ENCODE measurements around the gene CRLF2.
"Not testable (repeated sequence)": the region's sequence is repeated elsewhere in the genome, so short reads cannot be mapped to it uniquely, and the experiment has no call there.

CRLF2 gene

DNA sequence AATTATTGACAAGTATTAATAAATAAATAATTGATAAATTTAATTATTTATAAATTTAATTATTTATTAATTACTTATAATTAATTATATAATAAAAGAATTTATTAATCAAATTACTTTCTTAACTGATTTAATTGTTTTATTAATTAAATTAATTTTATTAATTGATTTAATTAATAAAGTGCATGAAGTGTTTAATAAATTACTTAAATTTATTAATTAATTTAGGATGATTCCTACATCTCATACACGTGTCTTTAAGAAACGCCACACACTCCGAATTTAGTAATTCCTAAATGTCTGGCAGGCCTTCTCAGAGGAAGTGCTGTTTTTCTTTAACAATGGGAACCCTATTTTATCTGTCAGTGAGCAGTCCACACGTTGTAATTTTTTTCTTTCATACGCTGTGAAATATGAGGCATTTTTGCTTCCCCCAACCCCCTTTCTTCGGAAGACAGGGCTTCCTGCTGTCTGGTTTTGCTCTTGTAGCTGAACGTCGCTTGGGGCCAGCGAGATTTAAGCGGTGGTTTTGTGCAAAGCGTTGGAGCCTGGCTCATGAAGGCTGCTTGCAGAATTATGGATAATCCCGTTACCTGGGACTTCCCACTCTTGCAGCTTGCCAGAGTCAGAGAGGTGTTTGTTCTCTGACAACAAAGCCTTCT, 46.8 kb downstream of the CRLF2 start:
- DNase-seq: no peak

- no peak for DNase-seq
Observed at GRCh38 chrX:1164322-1165288, 47.8 kb downstream of the CRLF2 start.

DNA sequence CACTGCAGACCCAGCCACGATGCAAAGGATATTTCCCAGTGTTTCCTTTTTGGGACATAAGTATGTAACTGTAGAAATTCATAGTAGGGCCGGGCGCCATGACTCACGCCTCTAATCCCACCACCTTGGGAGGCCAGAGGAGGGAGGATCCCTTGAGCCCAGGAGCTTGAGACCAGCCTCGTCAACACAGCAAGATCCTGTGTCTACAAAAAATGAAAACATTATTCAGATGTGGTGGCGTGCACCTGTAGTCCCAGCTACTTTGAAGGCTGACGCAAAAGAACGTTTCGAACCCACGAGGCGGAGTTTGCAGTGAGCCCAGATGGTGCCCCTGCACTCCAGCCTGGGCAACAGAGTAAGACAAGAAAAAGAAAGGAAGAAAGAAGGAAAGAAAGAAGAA, 49.2 kb downstream of the CRLF2 start:
- DNase-seq: no peak

DNA sequence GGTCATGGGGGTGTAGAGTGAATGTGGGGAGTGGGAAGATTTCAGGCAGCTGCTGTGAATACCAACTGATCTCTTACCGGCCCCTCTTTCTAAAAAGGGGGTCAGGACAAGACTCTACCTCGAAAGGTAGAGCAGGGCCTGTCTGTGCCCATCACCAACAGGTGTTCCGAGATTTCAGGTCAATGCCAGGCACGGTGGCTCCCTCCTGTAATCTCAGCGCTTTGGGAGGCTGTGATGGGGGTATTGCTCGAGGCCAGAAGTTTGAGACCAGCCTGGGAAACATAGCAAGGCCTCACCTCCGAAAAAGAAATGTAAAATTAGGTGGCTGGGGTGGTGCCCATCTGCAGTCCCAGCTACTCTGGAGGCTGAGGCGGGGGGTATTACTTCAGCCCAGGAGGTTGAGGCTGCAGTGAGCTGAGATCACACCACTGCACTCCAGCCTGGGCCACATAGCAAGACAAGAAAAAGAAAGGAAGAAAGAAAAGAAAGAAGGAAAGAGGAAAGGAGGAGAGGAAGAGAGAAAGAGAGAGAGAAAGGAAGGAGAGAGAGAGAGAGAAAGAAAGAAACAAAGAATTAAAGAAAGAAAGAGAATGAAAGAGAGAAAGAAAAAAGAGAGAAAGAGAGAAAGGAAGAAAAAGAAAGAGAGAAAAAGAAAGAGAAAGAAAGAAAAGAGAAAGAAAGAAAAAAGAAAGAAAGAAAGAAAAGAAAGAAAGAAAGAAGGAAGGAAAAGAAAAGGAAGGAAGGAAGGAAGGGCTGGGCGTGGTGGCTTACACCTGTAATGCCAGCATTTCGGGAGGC, 50.1 kb downstream of the CRLF2 start:
- no peak for DNase-seq

DNA sequence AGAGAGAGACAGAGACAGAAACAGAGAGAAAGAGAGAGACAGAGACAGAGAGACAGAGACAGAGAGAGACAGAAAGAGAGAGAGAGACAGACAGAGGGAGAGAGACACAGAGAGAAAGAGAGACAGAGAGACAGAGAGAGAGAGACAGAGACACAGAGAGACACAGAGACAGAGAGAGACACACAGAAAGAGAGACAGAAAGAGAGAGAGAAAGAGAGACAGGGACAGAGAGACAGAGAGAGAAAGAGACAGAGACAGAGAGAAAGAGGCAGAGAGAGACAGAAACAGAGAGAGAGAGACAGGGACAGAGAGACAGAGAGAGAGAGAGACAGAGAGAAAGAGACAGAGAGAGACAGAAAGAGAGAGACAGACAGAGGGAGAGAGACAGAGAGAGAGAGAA, 52.9 kb downstream of the CRLF2 start:
- DNase-seq: no peak

GRCh38 chrX:1156681-1157455, 55.6 kb downstream of the CRLF2 start:
- not testable (repeated sequence) for DNase-seq

- DNase-seq: no peak
Observed at GRCh38 chrX:1153940-1154339, 58.5 kb downstream of the CRLF2 start.

DNA sequence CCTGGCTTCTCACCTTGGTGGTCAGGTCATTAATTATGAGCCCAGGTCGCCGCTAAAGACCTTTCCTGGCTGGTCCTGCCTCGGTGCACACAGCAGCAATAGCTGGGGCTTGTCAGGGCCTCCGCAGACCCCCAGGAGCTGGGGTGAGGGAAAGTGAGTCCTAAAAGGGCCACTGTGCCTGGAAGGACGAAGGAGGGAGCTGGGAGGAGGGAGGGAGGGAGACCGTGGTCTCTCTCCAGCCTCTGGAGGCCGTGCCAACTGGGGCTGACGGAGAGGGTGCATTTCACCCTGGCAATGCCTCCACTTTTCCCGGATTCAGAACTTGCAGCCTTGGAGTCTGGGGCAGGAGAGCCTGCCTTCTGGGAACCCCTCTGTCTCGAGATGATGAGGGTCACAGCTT, 60.4 kb downstream of the CRLF2 start:
- no peak for DNase-seq

DNA sequence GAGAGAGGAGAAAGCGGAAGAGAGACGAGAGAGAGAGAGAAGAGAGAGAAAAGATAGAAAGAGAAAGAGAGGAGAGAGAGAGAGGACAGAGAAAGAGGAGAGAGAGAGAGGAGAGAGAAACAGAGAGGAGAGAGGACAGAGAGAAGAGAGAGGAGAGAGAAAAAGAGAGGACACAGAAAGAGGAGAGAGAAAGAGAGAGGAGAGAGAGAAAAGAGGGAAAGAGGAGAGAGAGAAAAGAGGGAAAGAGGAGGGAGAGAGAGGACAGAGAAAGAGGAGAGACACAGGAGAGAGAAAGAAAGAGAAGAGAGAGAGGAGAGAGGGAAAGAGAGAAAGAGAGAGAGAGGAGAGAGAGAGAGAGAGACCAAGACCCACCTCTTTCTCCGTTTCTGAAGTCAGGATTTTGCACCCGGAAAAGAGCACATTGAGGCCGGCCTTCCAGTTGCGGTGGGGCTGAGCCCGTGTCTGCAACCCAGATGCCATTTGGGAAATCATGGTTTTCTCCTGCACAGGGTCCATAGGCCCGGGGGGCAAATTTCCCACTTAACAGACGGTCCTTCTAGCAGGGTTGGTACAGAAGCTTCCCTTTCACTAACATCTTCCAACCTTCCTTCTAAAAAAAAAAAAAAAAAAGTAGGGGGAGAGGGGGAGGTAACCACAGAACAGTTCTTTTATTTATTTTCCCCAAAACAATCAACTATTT, 60.9 kb downstream of the CRLF2 start:
- no peak for DNase-seq

DNA sequence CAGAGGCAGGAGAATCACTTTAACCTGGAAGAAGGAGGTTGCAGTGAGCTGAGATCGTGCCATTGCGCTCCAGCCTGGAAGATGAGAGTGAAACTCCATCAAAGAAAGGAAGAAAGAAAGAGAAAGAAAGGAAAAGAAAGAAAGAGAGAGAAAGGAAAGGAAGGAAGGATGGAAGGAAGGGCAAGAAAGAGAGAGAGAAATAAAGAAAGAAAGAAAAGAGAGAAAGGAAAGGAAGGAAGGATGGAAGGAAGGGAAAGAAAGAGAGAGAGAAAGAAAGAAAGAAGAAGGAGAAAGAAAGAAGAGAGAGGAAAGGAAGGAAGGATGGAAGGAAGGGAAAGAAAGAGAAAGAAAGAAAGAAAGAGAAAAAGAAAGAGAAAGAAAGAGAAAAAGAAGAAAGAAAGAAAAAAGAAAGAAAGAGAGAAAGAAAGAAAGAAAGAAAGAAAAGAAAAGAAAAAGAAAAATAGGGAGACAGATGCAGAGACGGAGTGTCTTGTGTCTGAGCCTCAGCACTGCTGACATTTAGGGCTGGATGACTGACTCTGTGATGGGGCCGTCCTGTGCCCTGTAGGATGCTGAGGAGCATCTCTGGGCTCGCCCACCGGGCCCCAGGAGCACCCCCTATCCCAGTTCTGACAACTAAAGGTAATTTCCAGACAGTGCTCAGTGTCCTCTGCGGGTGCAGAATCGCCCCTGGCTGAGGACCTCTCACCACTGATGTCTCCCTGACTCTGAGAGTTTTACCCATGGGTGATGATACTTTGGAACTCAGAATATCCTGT, 61.7 kb downstream of the CRLF2 start:
- no peak for DNase-seq

DNA sequence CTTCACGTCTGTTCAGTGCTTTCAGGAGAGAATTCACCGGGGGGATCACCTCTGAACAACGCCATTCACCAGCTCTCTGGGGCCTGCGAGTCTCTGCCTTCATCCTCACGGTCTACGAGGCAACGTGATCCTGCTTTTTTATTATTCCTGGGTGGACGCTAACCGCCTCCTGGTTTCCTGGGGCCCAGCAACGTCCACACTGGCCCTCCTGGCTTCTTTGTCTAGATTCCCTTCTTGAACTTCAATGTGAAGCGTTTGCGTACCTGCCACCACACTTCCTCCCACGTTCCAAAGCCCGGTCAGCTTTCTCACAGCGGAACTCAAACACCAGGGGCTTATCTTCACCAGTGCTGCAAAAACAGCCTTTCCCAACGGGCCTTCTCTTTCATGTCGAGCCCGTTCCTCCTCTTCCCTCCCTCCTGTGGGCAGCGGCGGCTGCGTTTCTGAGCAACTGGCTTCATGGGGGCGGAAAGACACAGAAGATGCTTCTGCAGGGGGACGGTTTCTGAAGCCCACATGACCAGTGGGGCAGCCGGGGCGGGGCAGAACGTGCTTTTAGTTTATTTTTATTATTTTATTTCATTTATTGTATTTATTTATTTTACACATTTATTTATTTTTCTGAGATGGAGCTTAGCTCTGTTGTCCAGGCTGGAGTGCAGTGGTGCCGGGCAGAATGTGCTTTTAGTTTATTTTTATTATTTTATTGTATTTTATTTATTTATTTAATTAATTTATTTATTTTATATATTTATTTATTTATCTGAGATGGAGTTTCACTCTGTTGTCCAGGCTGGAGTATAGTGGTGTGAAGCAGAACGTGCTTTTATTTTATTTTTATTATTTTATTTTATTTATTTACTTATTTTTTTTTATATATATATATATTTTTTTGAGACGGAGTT, 64.6 kb downstream of the CRLF2 start:
- no peak for DNase-seq

DNA sequence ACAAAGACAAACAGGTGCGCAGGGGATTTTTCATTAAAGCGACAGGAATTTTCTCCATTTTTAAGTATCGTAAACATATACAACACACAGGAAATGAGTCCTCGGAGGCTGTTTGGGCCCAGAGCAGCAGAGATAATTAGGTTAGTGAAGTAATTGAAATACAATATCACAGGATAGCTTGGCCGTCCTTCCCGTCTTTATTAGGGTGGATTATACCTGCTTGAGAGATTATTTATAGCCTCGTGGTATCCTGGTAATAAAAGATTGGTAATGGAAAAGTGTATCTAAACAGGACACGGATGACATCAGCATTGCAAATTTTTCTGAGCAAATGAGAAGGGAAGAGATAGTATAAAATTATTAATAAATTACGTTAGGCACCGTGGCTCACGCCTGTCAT, 68.2 kb downstream of the CRLF2 start:
- DNase-seq: no peak
